Endodermal cell (in vitro differentiated cells): Measurements from ENCODE around the gene KLF2. TPM values are rescaled to one million over a fixed set of nuclear protein-coding genes. Genes with fewer than 3 reads are reported as not detected.

Source experiments
- DNase-seq: peaks from one replicate; pipeline ENCODE4 v3.0.0-alpha.2; 2017
- H3K27ac ChIP-seq: 2 replicates; pipeline ENCODE4 v1.5.1; 2013; ENCODE audit warnings: mild to moderate bottlenecking, low read depth, low read length, moderate library complexity
- H3K27me3 ChIP-seq: 2 replicates; pipeline ENCODE4 v1.6.1; 2013; ENCODE audit warnings: mild to moderate bottlenecking, low read length, moderate library complexity; ENCODE audit not compliant: insufficient read depth, control insufficient read depth, poor library complexity, severe bottlenecking
- H3K36me3 ChIP-seq: 2 replicates; pipeline ENCODE4 v1.7.0; 2013; ENCODE audit warnings: mild to moderate bottlenecking, low read length, moderate library complexity; ENCODE audit not compliant: control insufficient read depth, insufficient read depth
- H3K4me1 ChIP-seq: one replicate; pipeline ENCODE4 v1.7.0; 2013; ENCODE audit warnings: low read length; ENCODE audit not compliant: control insufficient read depth, insufficient read depth
- H3K4me3 ChIP-seq: 2 replicates; pipeline ENCODE4 v1.5.1; 2013; ENCODE audit warnings: mild to moderate bottlenecking, low read length, moderate library complexity
- H3K9ac ChIP-seq: 2 replicates; pipeline ENCODE4 v1.6.1; 2013; ENCODE audit warnings: mild to moderate bottlenecking, low read length, moderate library complexity; ENCODE audit not compliant: poor library complexity, severe bottlenecking; ENCODE audit errors: extremely low read depth
- H3K9me3 ChIP-seq: 2 replicates; pipeline ENCODE4 v1.6.1; 2013; ENCODE audit warnings: mild to moderate bottlenecking, low read length, moderate library complexity; ENCODE audit not compliant: control insufficient read depth
- H3K27ac Mint-ChIP-seq: 2 replicates; pipeline ENCODE4 v1.8.0; 2020; ENCODE audit warnings: mixed read lengths
- H3K27me3 Mint-ChIP-seq: 2 replicates; pipeline ENCODE4 v1.8.0; 2021; ENCODE audit warnings: mild to moderate bottlenecking, mixed read lengths; ENCODE audit not compliant: insufficient read depth
- H3K36me3 Mint-ChIP-seq: 2 replicates; pipeline ENCODE4 v1.8.0; 2020; ENCODE audit warnings: low read depth, mixed read lengths
- H3K4me1 Mint-ChIP-seq: 2 replicates; pipeline ENCODE4 v1.8.0; 2020; ENCODE audit warnings: mixed read lengths
- H3K4me3 Mint-ChIP-seq: 2 replicates; pipeline ENCODE4 v1.8.0; 2020; ENCODE audit warnings: mild to moderate bottlenecking, moderate library complexity, mixed read lengths
- H3K9me3 Mint-ChIP-seq: 2 replicates; pipeline ENCODE4 v1.8.0; 2020; ENCODE audit warnings: mild to moderate bottlenecking, mixed read lengths
- whole genome bisulfite sequencing, 2 experiments: methylation state at CpG; one replicate each; pipeline versions ENCODE4 v1.1.5 to v1.1.7; 2013; ENCODE audit warnings: missing lambda C conversion rate in 2 of 2, mixed read lengths in 1 of 2; ENCODE audit not compliant: insufficient coverage in 1 of 2, insufficient read length in 1 of 2; 5-methylcytosine and 5-hydroxymethylcytosine counted together
- total RNA-seq, 2 donors: library from RNA; stranded (reverse); fragmentation: NEBNext Ultra II Directional in 1 of 2; extraction: Animal tissue kit (Norgen Biotek cat#: 25700) in 1 of 2; gene quantifications; 2 replicates in 1 of 2; 3 replicates in 1 of 2; pipeline ENCODE4 v1.2.1, GENCODE V29; 2021
- TF ChIP-seq, protein P1 (sequence below): fragments of 200-600 bp; sonication (generic); conservative IDR thresholded peaks from 2 replicates; pipeline ENCODE4 v1.5.0; 2021; ENCODE audit warnings: antibody characterized with exemption, mild to moderate bottlenecking

The KLF2 gene
- total RNA-seq, 2 donors from 2014 or later: 0.22 to 1.4 TPM

DNA sequence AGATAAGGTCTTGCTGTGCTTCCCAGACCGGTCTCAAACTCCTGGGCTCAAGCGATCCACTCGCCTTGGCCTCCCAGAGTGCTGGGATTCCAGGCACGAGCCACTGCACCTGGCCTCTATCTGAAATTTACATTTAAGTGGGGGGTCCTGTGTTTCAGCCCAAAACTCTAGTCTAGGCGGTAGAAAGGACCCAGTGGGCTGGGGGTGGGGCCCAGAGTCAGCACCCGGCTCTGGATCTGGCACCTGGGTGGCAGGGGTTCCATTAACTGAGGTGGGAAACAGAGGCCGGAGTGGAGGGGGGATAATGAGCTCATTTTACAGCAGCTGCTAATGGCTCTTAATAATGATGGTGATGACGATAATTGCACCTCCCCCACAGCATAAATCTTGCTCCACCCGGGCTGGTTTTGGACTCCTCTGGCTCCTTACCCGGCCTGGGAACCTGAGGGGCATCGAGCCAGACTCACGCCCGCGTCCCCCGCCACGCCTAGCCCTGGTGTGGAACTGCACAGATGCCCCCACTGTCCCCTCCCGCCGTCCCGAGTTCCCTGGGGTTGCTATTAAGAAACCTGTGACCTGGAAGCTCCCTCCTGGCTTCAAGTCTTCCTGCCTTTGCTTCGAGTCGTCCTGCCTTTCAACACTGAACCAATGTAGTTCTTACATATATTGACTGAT, 17.8 kb upstream of the KLF2 start:
- Histone ChIP-seq H3K27ac (no peak overlapping the region), H3K9ac (no peak overlapping the region), H3K27me3 (no peaks in the 10 kb centered on the region), H3K36me3 (no peaks in the 10 kb centered on the region), H3K9me3 (no peaks in the 10 kb centered on the region), H3K4me3 (no peak overlapping the region), H3K4me1 (no peaks in the 10 kb centered on the region)
- no peak for DNase-seq
- Mint-ChIP-seq H3K36me3 (no peaks in the 10 kb centered on the region), H3K4me1 (no peaks in the 10 kb centered on the region), H3K4me3 (no peak overlapping the region), H3K9me3 (no peaks in the 10 kb centered on the region), H3K27me3 (no peaks in the 10 kb centered on the region), H3K27ac (no peak overlapping the region)
- TF ChIP-seq, protein P1, sequence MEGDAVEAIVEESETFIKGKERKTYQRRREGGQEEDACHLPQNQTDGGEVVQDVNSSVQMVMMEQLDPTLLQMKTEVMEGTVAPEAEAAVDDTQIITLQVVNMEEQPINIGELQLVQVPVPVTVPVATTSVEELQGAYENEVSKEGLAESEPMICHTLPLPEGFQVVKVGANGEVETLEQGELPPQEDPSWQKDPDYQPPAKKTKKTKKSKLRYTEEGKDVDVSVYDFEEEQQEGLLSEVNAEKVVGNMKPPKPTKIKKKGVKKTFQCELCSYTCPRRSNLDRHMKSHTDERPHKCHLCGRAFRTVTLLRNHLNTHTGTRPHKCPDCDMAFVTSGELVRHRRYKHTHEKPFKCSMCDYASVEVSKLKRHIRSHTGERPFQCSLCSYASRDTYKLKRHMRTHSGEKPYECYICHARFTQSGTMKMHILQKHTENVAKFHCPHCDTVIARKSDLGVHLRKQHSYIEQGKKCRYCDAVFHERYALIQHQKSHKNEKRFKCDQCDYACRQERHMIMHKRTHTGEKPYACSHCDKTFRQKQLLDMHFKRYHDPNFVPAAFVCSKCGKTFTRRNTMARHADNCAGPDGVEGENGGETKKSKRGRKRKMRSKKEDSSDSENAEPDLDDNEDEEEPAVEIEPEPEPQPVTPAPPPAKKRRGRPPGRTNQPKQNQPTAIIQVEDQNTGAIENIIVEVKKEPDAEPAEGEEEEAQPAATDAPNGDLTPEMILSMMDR: no peak
- WGBS, 2 experiments: 88 to 90% methylated on average over 16 to 21 of the region's 21 CpGs

DNA sequence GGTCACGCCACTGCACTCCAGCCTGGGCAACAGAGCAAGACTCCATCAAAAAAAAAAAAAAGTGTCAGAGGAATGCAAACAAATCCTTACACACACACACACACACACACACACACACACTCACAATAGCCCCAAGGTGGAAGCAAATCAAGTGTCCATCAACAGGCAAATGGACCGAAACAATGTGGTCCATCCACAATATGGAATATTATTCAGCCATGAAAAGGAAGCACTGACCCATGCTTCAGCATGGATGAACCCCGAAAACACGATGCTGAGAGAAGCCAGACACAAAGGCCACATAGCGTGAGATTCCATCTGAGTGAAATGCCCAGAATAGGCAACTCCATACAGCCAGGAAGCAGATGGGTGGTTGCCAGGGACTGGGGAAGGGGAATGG, 16.5 kb upstream of the KLF2 start:
- Histone ChIP-seq H3K36me3 (no peaks in the 10 kb centered on the region), H3K27ac (no peak overlapping the region), H3K27me3 (no peaks in the 10 kb centered on the region), H3K9ac (no peak overlapping the region), H3K4me1 (no peaks in the 10 kb centered on the region), H3K4me3 (no peak overlapping the region), H3K9me3 (no peaks in the 10 kb centered on the region)
- Mint-ChIP-seq H3K27ac (no peak overlapping the region), H3K4me3 (no peak overlapping the region), H3K27me3 (no peaks in the 10 kb centered on the region), H3K9me3 (no peaks in the 10 kb centered on the region), H3K4me1 (no peaks in the 10 kb centered on the region), H3K36me3 (no peaks in the 10 kb centered on the region)
- TF ChIP-seq, protein P1: no peak
- WGBS, 2 experiments: 87 to 95% methylated on average over 4 to 5 of the region's 5 CpGs
- no peak for DNase-seq

DNA sequence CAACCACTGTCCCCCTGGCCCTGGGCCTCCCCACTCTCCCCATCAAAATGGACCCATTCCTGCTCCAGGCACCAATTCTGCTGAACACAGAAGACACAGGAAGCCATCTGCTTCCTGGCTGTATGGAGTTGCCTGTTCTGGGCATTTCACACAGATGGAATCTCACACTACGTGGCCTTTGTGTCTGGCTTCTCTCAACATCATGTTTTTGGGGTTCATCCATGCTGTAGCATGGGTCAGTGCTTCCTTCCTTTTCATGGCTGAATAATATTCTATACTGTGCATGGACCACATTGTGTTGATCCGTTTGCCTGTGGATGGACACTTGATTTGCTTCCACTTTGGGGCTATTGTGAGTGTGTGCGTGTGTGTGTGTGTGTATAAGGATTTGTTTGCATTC, 15.0 kb upstream of the KLF2 start:
- H3K4me1 Mint-ChIP-seq: no peaks in the 10 kb centered on the region
- DNase-seq: no peak
- Histone ChIP-seq H3K9me3 (no peaks in the 10 kb centered on the region), H3K4me1 (no peaks in the 10 kb centered on the region), H3K9ac (no peak overlapping the region), H3K27ac (no peak overlapping the region), H3K27me3 (no peaks in the 10 kb centered on the region), H3K4me3 (no peak overlapping the region), H3K36me3 (no peaks in the 10 kb centered on the region)
- no peaks in the 10 kb centered on the region for H3K36me3 Mint-ChIP-seq
- no peaks in the 10 kb centered on the region for H3K9me3 Mint-ChIP-seq
- TF ChIP-seq, protein P1: no peak
- 62 to 94% methylated on average over 1 to 3 of the region's 3 CpGs for WGBS, 2 experiments
- H3K27me3 Mint-ChIP-seq: no peaks in the 10 kb centered on the region
- H3K27ac Mint-ChIP-seq: no peak overlapping the region
- H3K4me3 Mint-ChIP-seq: no peak overlapping the region
